Right ventricle myocardium superior (tissue), 1 donor: ENCODE data around the gene SNRNP40. TPM values are rescaled to one million over a fixed set of nuclear protein-coding genes. Genes with fewer than 3 reads are reported as not detected.

ENCODE experiments used
- total RNA-seq: library from RNA; stranded (reverse); fragmentation: NEBNext Ultra II Directional; extraction: Animal tissue kit (Norgen Biotek cat#: 25700); gene quantifications from one replicate; pipeline ENCODE4 v1.2.1, GENCODE V29; 2021
- donor health status: DM: no; HTN: yes; CAD: no; lungs with severe emphysema.

Gene SNRNP40
- total RNA-seq, 1 donor from 2014 or later: 18.1 TPM

Other genes starting within 250 kb of the SNRNP40 start
- 66.1 TPM for gene PUM1, start 231.1 kb downstream of the SNRNP40 start, total RNA-seq
- gene NKAIN1, start 56.9 kb downstream of the SNRNP40 start, total RNA-seq: not detected
- gene ZCCHC17, start 244 bp upstream of the SNRNP40 start, total RNA-seq: 9.7 TPM
- 4,881 TPM for gene FABP3, start 76.3 kb upstream of the SNRNP40 start, total RNA-seq
- 1.5 TPM for gene SERINC2, start 116.4 kb upstream of the SNRNP40 start, total RNA-seq